Measurements from ENCODE around the gene BSN.

DNA sequence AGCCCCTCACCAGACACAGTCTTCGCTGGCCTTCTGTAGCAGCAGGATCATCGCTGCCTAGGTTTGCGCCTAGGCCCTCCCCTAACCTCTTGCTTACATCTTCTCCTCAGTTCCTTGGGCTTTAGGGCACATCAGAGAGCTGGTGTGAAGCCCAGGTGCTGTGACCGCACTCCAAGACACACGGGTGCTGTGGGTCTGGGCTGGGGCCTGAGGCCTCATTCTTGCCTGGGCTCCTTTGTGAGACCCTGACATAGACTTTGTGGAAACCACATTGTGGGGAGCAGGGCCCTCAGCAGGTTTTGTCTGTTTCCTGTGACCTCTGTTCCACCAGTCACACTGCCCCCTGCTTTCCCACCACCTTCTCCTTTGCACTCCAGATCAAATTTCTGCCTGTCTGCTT, 157.2 kb downstream of the BSN start:
- TF ChIP-seq POLR2A (IDR thresholded peaks at IDR 0.05), result no peak
- TF ChIP-seq, protein P1, sequence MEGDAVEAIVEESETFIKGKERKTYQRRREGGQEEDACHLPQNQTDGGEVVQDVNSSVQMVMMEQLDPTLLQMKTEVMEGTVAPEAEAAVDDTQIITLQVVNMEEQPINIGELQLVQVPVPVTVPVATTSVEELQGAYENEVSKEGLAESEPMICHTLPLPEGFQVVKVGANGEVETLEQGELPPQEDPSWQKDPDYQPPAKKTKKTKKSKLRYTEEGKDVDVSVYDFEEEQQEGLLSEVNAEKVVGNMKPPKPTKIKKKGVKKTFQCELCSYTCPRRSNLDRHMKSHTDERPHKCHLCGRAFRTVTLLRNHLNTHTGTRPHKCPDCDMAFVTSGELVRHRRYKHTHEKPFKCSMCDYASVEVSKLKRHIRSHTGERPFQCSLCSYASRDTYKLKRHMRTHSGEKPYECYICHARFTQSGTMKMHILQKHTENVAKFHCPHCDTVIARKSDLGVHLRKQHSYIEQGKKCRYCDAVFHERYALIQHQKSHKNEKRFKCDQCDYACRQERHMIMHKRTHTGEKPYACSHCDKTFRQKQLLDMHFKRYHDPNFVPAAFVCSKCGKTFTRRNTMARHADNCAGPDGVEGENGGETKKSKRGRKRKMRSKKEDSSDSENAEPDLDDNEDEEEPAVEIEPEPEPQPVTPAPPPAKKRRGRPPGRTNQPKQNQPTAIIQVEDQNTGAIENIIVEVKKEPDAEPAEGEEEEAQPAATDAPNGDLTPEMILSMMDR (IDR thresholded peaks at IDR 0.05), result no peak
- no peak for TF ChIP-seq EP300 (IDR thresholded peaks at IDR 0.05)
